GM18508 (cell line): ENCODE data around the gene ARFIP1.
"Not testable (repeated sequence)": the region's sequence is repeated elsewhere in the genome, so short reads cannot be mapped to it uniquely, and the experiment has no call there.

ENCODE experiments used
- ATAC-seq: cut with Tn5 transposase; IDR thresholded peaks from one replicate; pipeline ENCODE4 v1.9.1; 2021; ENCODE audit warnings: moderate number of reproducible peaks; ENCODE audit not compliant: insufficient read depth, unreplicated experiment

The ARFIP1 gene

GRCh38 chr4:152831416-152831815 is 51.7 kb downstream of the ARFIP1 start:
- ATAC-seq: no peak

GRCh38 chr4:152836936-152837335 is 57.2 kb downstream of the ARFIP1 start:
- no peak for ATAC-seq

GRCh38 chr4:152839729-152840128 is 60.0 kb downstream of the ARFIP1 start:
- ATAC-seq: not testable (repeated sequence)

GRCh38 chr4:152843481-152844090 is 63.8 kb downstream of the ARFIP1 start:
- ATAC-seq: no peak

- ATAC-seq: no peak
Measured at GRCh38 chr4:152847376-152847775, 67.6 kb downstream of the ARFIP1 start.

GRCh38 chr4:152848508-152848907 is 68.8 kb downstream of the ARFIP1 start:
- no peak for ATAC-seq

- ATAC-seq: no peak
Measured at GRCh38 chr4:152849350-152849749, 69.6 kb downstream of the ARFIP1 start.

GRCh38 chr4:152850377-152850776 is 70.6 kb downstream of the ARFIP1 start:
- ATAC-seq: no peak

- no peak for ATAC-seq
Measured at GRCh38 chr4:152851226-152851625, 71.5 kb downstream of the ARFIP1 start.

- ATAC-seq: no peak
Measured at GRCh38 chr4:152853293-152853692, 73.5 kb downstream of the ARFIP1 start.

- ATAC-seq: not testable (repeated sequence)
Measured at GRCh38 chr4:152854016-152854415, 74.3 kb downstream of the ARFIP1 start.

GRCh38 chr4:152856960-152857359 is 77.2 kb downstream of the ARFIP1 start:
- no peak for ATAC-seq

- no peak for ATAC-seq
Measured at GRCh38 chr4:152858934-152859333, 79.2 kb downstream of the ARFIP1 start.

GRCh38 chr4:152860046-152860445 is 80.3 kb downstream of the ARFIP1 start:
- no peak for ATAC-seq

GRCh38 chr4:152862608-152863007 is 82.9 kb downstream of the ARFIP1 start:
- no peak for ATAC-seq

- no peak for ATAC-seq
Measured at GRCh38 chr4:152864361-152864760, 84.6 kb downstream of the ARFIP1 start.

GRCh38 chr4:152866432-152866993 is 86.8 kb downstream of the ARFIP1 start:
- not testable (repeated sequence) for ATAC-seq

GRCh38 chr4:152870606-152871005 is 90.9 kb downstream of the ARFIP1 start:
- ATAC-seq: no peak

GRCh38 chr4:152875261-152875660 is 95.5 kb downstream of the ARFIP1 start:
- no peak for ATAC-seq

- no peak for ATAC-seq
Measured at GRCh38 chr4:152877868-152878267, 98.1 kb downstream of the ARFIP1 start.

GRCh38 chr4:152880263-152880662 is 100.5 kb downstream of the ARFIP1 start:
- no peak for ATAC-seq

- no peak for ATAC-seq
Measured at GRCh38 chr4:152881974-152882373, 102.2 kb downstream of the ARFIP1 start.
